ENCODE results near the gene FNDC3A.
"Not testable (repeated sequence)": the region's sequence is repeated elsewhere in the genome, so short reads cannot be mapped to it uniquely, and the experiment has no call there.

The FNDC3A gene

GRCh38 chr13:49093376-49093775 lies 117.7 kb downstream of the FNDC3A start:
- DNase-seq = no peak

GRCh38 chr13:49097374-49097773 lies 121.7 kb downstream of the FNDC3A start:
- DNase-seq = no peak

- DNase-seq = no peak
Observed at GRCh38 chr13:49098198-49098597, 122.5 kb downstream of the FNDC3A start.

- no peak for DNase-seq
Observed at GRCh38 chr13:49098771-49099512, 123.2 kb downstream of the FNDC3A start.

- DNase-seq = no peak
Observed at GRCh38 chr13:49099513-49099877, 123.8 kb downstream of the FNDC3A start.

GRCh38 chr13:49100637-49101570 lies 125.2 kb downstream of the FNDC3A start:
- no peak for DNase-seq

GRCh38 chr13:49108196-49108595 lies 132.5 kb downstream of the FNDC3A start:
- no peak for DNase-seq

- peak; percentile 59 for DNase-seq
Observed at GRCh38 chr13:49110122-49110912, 134.6 kb downstream of the FNDC3A start.

GRCh38 chr13:49110913-49111170 lies 135.1 kb downstream of the FNDC3A start:
- no peak for DNase-seq

- no peak for DNase-seq
Observed at GRCh38 chr13:49112782-49113525, 137.2 kb downstream of the FNDC3A start.

- no peak for DNase-seq
Observed at GRCh38 chr13:49113526-49114286, 138.0 kb downstream of the FNDC3A start.

GRCh38 chr13:49116873-49117272 lies 141.2 kb downstream of the FNDC3A start:
- DNase-seq = no peak

GRCh38 chr13:49118455-49118854 lies 142.7 kb downstream of the FNDC3A start:
- not testable (repeated sequence) for DNase-seq

GRCh38 chr13:49124693-49125304 lies 149.1 kb downstream of the FNDC3A start:
- DNase-seq = no peak

- no peak for DNase-seq
Observed at GRCh38 chr13:49125964-49126524, 150.3 kb downstream of the FNDC3A start.

- DNase-seq = no peak
Observed at GRCh38 chr13:49132479-49133002, 156.8 kb downstream of the FNDC3A start.

GRCh38 chr13:49134305-49134704 lies 158.6 kb downstream of the FNDC3A start:
- no peak for DNase-seq

- DNase-seq = not testable (repeated sequence)
Observed at GRCh38 chr13:49137138-49137643, 161.5 kb downstream of the FNDC3A start.

GRCh38 chr13:49140910-49141611 lies 165.3 kb downstream of the FNDC3A start:
- DNase-seq = no peak

- no peak for DNase-seq
Observed at GRCh38 chr13:49146950-49147355, 171.2 kb downstream of the FNDC3A start.

Measured in activated CD4-positive, alpha-beta T cell treated with anti-CD3 and anti-CD28 coated beads, Interleukin-2, amount 50 U/mL, for 1 hour (primary cell).